Endothelial cell of umbilical vein (primary cell): ENCODE data around the gene SEC63. TPM values are rescaled to one million over a fixed set of nuclear protein-coding genes. Genes with fewer than 3 reads are reported as not detected.

Experiments
- BruUV-seq: library from RNA; stranded (reverse); fragments of 400-500 nt; replicated peaks from 2 replicates; lab custom pipeline; 2021; lab: Mats Ljungman, UMichigan
- CTCF ChIA-PET: fragments of 300-600, 350-600 bp; sonication (Branson Sonifier 250); formaldehyde crosslinking; loops from one replicate; lab custom pipeline; 2021; ENCODE audit warnings: antibody characterized with exemption, inconsistent platforms; lab: Charles Lee
- POLR2A ChIA-PET: fragments of 300-600, 350-600 bp; sonication (Branson Sonifier 250); formaldehyde crosslinking; loops from one replicate; lab custom pipeline; 2021; ENCODE audit warnings: antibody characterized with exemption, inconsistent platforms; lab: Charles Lee
- DNase-seq: peaks from one replicate; pipeline ENCODE4 v3.0.0-alpha.2; 2011; ENCODE audit warnings: low read depth, low spot score
- FAIRE-seq: peaks from 2 replicates; lab custom pipeline; 2011; peaks lifted over from hg19 to GRCh38; lab: Jason Lieb, UNC
- H2AFZ ChIP-seq: 2 replicates; pipeline ENCODE4 v1.6.0; 2012; ENCODE audit warnings: low read depth, low read length, control low read depth, inconsistent platforms
- H3K27ac ChIP-seq: 2 replicates; pipeline ENCODE4 v1.5.1; 2011; ENCODE audit warnings: low read depth, mild to moderate bottlenecking, control low read depth, low read length, moderate library complexity; ENCODE audit not compliant: insufficient read depth
- H3K27me3 ChIP-seq, 2 experiments: 2 replicates each; pipeline versions ENCODE4 v1.6.0 to v1.6.1; 2011; ENCODE audit warnings: low read length in 2 of 2, mixed read lengths in 1 of 2; ENCODE audit not compliant: control insufficient read depth in 2 of 2, insufficient read depth in 2 of 2
- H3K36me3 ChIP-seq, 2 experiments: 2 replicates in 1 of 2; 3 replicates in 1 of 2; pipeline ENCODE4 v1.5.1; 2011; ENCODE audit warnings: low read length in 2 of 2, mild to moderate bottlenecking in 1 of 2, moderate library complexity in 1 of 2; ENCODE audit not compliant: control insufficient read depth in 2 of 2, insufficient read depth in 2 of 2; ENCODE audit errors: extremely low read depth in 1 of 2
- H3K4me1 ChIP-seq: 3 replicates; pipeline ENCODE4 v1.5.1; 2011; ENCODE audit warnings: mild to moderate bottlenecking, low read length; ENCODE audit not compliant: control insufficient read depth, insufficient read depth; ENCODE audit errors: extremely low read depth
- H3K4me2 ChIP-seq: 2 replicates; pipeline ENCODE4 v1.6.1; 2011; ENCODE audit warnings: low read length, control low read depth, mixed read lengths; ENCODE audit not compliant: insufficient read depth
- H3K4me3 ChIP-seq, 3 experiments: fragments of 200-600 bp in 1 of 3; sonication (generic), shearing (Covaris generic) in 1 of 3; replicated peaks in 1 of 3; 2 replicates each; pipeline ENCODE4 v1.5.1; 2011 to 2016; ENCODE audit warnings: control low read depth in 3 of 3, low read length in 3 of 3, mild to moderate bottlenecking in 2 of 3, inconsistent platforms in 1 of 3, low read depth in 1 of 3, moderate library complexity in 1 of 3; ENCODE audit not compliant: insufficient read depth in 1 of 3
- H3K79me2 ChIP-seq: 2 replicates; pipeline ENCODE4 v1.6.0; 2012; ENCODE audit warnings: low read length, inconsistent platforms; ENCODE audit not compliant: control insufficient read depth, insufficient read depth
- H3K9ac ChIP-seq: replicated peaks from 2 replicates; pipeline ENCODE3; 2011; ENCODE audit warnings: low read length, control low read depth; ENCODE audit not compliant: insufficient read depth; ENCODE audit errors: extremely low read depth
- H3K9me1 ChIP-seq: replicated peaks from 3 replicates; pipeline ENCODE4 v1.6.0; 2011; ENCODE audit warnings: mild to moderate bottlenecking, low read length; ENCODE audit not compliant: control insufficient read depth, insufficient read depth; ENCODE audit errors: extremely low read depth
- H3K9me3 ChIP-seq: replicated peaks from 2 replicates; pipeline ENCODE4 v1.5.1; 2012; ENCODE audit warnings: low read length, inconsistent platforms; ENCODE audit not compliant: control insufficient read depth, insufficient read depth
- H4K20me1 ChIP-seq: replicated peaks from 2 replicates; pipeline ENCODE3; 2011; ENCODE audit warnings: mild to moderate bottlenecking, low read length; ENCODE audit not compliant: control insufficient read depth, insufficient read depth; ENCODE audit errors: extremely low read depth
- EZH2 ChIP-seq: IDR thresholded peaks from 2 replicates; pipeline ENCODE4 v1.6.1; 2012; ENCODE audit warnings: borderline replicate concordance, low read depth, mild to moderate bottlenecking, moderate library complexity, low read length, inconsistent platforms; ENCODE audit not compliant: severe bottlenecking
- FOS ChIP-seq: IDR thresholded peaks from 2 replicates; pipeline ENCODE4 v1.6.1; 2011; ENCODE audit warnings: mild to moderate bottlenecking, low read length, moderate library complexity, borderline replicate concordance; ENCODE audit not compliant: insufficient read depth
- GATA2 ChIP-seq: IDR thresholded peaks from 2 replicates; pipeline ENCODE4 v1.7.0; 2011; ENCODE audit warnings: low read depth, mild to moderate bottlenecking, moderate library complexity, mixed read lengths, low read length; ENCODE audit not compliant: insufficient read length, insufficient read depth
- JUN ChIP-seq: IDR thresholded peaks from 2 replicates; pipeline ENCODE4 v1.6.1; 2011; ENCODE audit warnings: borderline replicate concordance, low read depth; ENCODE audit not compliant: insufficient read length, insufficient read depth
- MYC ChIP-seq: IDR thresholded peaks from one replicate; pipeline ENCODE4 v1.6.1; 2011; ENCODE audit warnings: mild to moderate bottlenecking, low read depth, low read length
- POLR2A ChIP-seq: IDR thresholded peaks from 2 replicates; pipeline ENCODE4 v1.6.1; 2012; ENCODE audit warnings: low read depth, mild to moderate bottlenecking, control low read depth, low read length
- POLR2AphosphoS5 ChIP-seq: IDR thresholded peaks from 2 replicates; pipeline ENCODE4 v1.6.1; 2012; ENCODE audit warnings: low read depth, mild to moderate bottlenecking, control low read depth, low read length, moderate library complexity; ENCODE audit not compliant: insufficient read depth
- dilution Hi-C: fragments of 300-500 bp; cut with MboI; formaldehyde crosslinking; loops from one replicate; pipeline ENCODE4 v1.15.0; 2019; ENCODE audit warnings: low sequenced_read_pairs; ENCODE audit not compliant: extremely low pct_ligation_motif_present
- intact Hi-C: fragments of 100-400 bp; cut with micrococcal nuclease; formaldehyde crosslinking; loops from one replicate; pipeline ENCODE4 v1.10.0; 2022
- polyA plus RNA-seq, 4 experiments: library from polyadenylated mRNA; depleted of rRNA in 3 of 4; stranded (reverse) in 3 of 4; unstranded in 1 of 4; fragments of >200 nt; gene quantifications; 2 replicates each; pipeline versions ENCODE4 v1.2.1 to v1.2.3, GENCODE V29; 2011 to 2012; ENCODE audit warnings: missing spikeins in 1 of 4
- total RNA-seq: library from RNA; stranded (reverse); gene quantifications from 2 replicates; pipeline ENCODE4 v1.2.3, GENCODE V29; 2021
- TF ChIP-seq, protein P1 (sequence below): IDR thresholded peaks from 2 replicates; pipeline ENCODE4 v1.6.1; 2011; ENCODE audit not compliant: insufficient read depth, insufficient read length
- TF ChIP-seq, protein P2 (sequence below), 2 donors: IDR thresholded peaks; 1 replicate in 1 of 2; 2 replicates in 1 of 2; pipeline ENCODE4 v1.5.1; 2011; ENCODE audit warnings: low read length in 2 of 2, mild to moderate bottlenecking in 2 of 2, moderate library complexity in 2 of 2, control low read depth in 1 of 2, inconsistent platforms in 1 of 2, low read depth in 1 of 2; ENCODE audit not compliant: insufficient read depth in 1 of 2; ENCODE audit errors: extremely low read depth in 1 of 2

The SEC63 gene
- total and polyA plus RNA-seq, 2 donors (not counting 3 experiments of a cell fraction or from before 2014, with no cell fraction given) = 14.8 to 132 TPM

DNA sequence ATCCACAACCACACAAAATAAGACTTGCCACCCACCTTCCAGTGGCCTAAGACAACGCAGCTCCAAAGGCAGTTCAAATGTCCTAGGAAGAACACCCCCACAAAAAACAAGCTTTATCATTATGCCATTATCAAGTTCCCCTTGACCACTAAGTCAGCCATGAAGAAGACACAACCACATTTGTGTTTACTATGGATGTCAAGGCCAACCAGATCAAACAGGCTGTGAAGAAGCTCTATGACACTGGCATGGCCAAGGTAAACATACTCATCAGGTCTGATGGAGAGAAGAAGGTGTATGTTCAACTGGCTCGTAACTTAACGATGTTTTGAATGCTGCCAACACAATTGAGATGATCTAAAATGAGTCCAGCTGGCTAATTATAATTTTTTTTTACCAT, 26.1 kb downstream of the SEC63 start:
- intact Hi-C loops = no loop called here
- Histone ChIP-seq H3K9me3 (no peaks in the 10 kb centered on the region), H3K9ac (no peak overlapping the region), H3K9me1 (no peaks in the 10 kb centered on the region), H4K20me1 (peaks cover 5% of the 10 kb centered on the region), H3K4me3 (no peak overlapping the region), H3K4me1 (peaks cover 4% of the 10 kb centered on the region), H3K27ac (no peak overlapping the region), H3K4me2 (no peak overlapping the region), H3K36me3 (peaks cover 0 to 4% of the 10 kb centered on the region in 2 experiments), H3K27me3 (no peaks in the 10 kb centered on the region), H2AFZ (no peak overlapping the region), H3K79me2 (peaks cover 65% of the 10 kb centered on the region)
- BruUV-seq = no TSS peak
- no peak for TF ChIP-seq FOS
- TF ChIP-seq, protein P1, sequence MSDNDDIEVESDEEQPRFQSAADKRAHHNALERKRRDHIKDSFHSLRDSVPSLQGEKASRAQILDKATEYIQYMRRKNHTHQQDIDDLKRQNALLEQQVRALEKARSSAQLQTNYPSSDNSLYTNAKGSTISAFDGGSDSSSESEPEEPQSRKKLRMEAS = no peak
- TF ChIP-seq MYC = no peak
- no peak for TF ChIP-seq JUN
- TF ChIP-seq POLR2A = no peak
- TF ChIP-seq POLR2AphosphoS5 = no peak
- TF ChIP-seq, protein P2, sequence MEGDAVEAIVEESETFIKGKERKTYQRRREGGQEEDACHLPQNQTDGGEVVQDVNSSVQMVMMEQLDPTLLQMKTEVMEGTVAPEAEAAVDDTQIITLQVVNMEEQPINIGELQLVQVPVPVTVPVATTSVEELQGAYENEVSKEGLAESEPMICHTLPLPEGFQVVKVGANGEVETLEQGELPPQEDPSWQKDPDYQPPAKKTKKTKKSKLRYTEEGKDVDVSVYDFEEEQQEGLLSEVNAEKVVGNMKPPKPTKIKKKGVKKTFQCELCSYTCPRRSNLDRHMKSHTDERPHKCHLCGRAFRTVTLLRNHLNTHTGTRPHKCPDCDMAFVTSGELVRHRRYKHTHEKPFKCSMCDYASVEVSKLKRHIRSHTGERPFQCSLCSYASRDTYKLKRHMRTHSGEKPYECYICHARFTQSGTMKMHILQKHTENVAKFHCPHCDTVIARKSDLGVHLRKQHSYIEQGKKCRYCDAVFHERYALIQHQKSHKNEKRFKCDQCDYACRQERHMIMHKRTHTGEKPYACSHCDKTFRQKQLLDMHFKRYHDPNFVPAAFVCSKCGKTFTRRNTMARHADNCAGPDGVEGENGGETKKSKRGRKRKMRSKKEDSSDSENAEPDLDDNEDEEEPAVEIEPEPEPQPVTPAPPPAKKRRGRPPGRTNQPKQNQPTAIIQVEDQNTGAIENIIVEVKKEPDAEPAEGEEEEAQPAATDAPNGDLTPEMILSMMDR (IDR thresholded peaks at IDR 0.05; ENCODE audit: extremely low read depth in 1 of 2, insufficient read depth in 1 of 2, low read depth in 1 of 2, low read length in 2 of 2) = no peak
- no peak for TF ChIP-seq EZH2
- TF ChIP-seq GATA2 = no peak
- dilution Hi-C loops = no loop called here
- FAIRE-seq (no peak), DNase-seq (no peak)
- ChIA-PET POLR2A (no interaction called here), CTCF (no interaction called here)
